WTC11 (cell line): ENCODE data around the gene SPRR2E. TPM values are rescaled to one million over a fixed set of nuclear protein-coding genes. Genes with fewer than 3 reads are reported as not detected.

Experiments
- ATAC-seq: fragments of 200-7000 bp; cut with Tn5 transposase; 2 replicates; pipeline ENCODE4 v1.10.0; 2021; ENCODE audit warnings: mild to moderate bottlenecking, moderate library complexity
- CTCF ChIA-PET: fragments of 300-600 bp; sonication (Branson Sonifier 250); formaldehyde crosslinking; loops from one replicate; lab custom pipeline; 2021; ENCODE audit warnings: antibody characterized with exemption; lab: Charles Lee
- POLR2A ChIA-PET: fragments of 350-600 bp; sonication (Branson Sonifier 250); formaldehyde crosslinking; loops from one replicate; lab custom pipeline; 2021; ENCODE audit warnings: antibody characterized with exemption; lab: Charles Lee
- DNase-seq: peaks from one replicate; pipeline ENCODE4 v3.0.0; 2021; ENCODE audit warnings: low spot score
- H3K27ac Mint-ChIP-seq: 2 replicates; pipeline ENCODE4 v1.8.0; 2021; ENCODE audit warnings: mixed read lengths
- H3K27me3 Mint-ChIP-seq: 2 replicates; pipeline ENCODE4 v1.8.0; 2021; ENCODE audit warnings: low read depth, mild to moderate bottlenecking, moderate library complexity, mixed read lengths
- H3K36me3 Mint-ChIP-seq: 2 replicates; pipeline ENCODE4 v1.8.0; 2021; ENCODE audit warnings: mixed read lengths
- H3K4me1 Mint-ChIP-seq: 2 replicates; pipeline ENCODE4 v1.8.0; 2022; ENCODE audit warnings: mixed read lengths
- H3K4me3 Mint-ChIP-seq: 2 replicates; pipeline ENCODE4 v1.8.0; 2021; ENCODE audit warnings: mild to moderate bottlenecking, moderate library complexity, mixed read lengths
- H3K9me3 Mint-ChIP-seq: 2 replicates; pipeline ENCODE4 v1.8.0; 2021; ENCODE audit warnings: mixed read lengths
- ATF1 ChIP-seq: sonication (generic); formaldehyde crosslinking; IDR thresholded peaks from 2 replicates; pipeline ENCODE4 v1.8.1; 2023; ENCODE audit warnings: mild to moderate bottlenecking, moderate library complexity, missing genetic modification reagents
- E2F1 ChIP-seq: sonication (generic); formaldehyde crosslinking; IDR thresholded peaks from 2 replicates; pipeline ENCODE4 v1.8.0; 2022; ENCODE audit warnings: mild to moderate bottlenecking, missing genetic modification reagents
- E2F4 ChIP-seq: sonication (generic); formaldehyde crosslinking; IDR thresholded peaks from 2 replicates; pipeline ENCODE4 v1.8.1; 2022; ENCODE audit warnings: low read depth, mild to moderate bottlenecking, moderate library complexity, missing genetic modification reagents, borderline replicate concordance
- ELF4 ChIP-seq: sonication (generic); formaldehyde crosslinking; IDR thresholded peaks from 2 replicates; pipeline ENCODE4 v1.8.1; 2022; ENCODE audit warnings: low read depth, mild to moderate bottlenecking, moderate library complexity, missing genetic modification reagents
- IRF1 ChIP-seq: sonication (generic); formaldehyde crosslinking; IDR thresholded peaks from 2 replicates; pipeline ENCODE4 v1.8.0; 2023; ENCODE audit warnings: missing genetic modification reagents
- MXD4 ChIP-seq: fragments of 250-450 bp; sonication (Bioruptor Pico); IDR thresholded peaks from 2 replicates; pipeline ENCODE4 v1.8.0; 2021; ENCODE audit warnings: mild to moderate bottlenecking, moderate library complexity, borderline replicate concordance
- NFATC4 ChIP-seq: fragments of 250-450 bp; sonication (Bioruptor Pico); IDR thresholded peaks from 2 replicates; pipeline ENCODE4 v1.9.0; 2021; ENCODE audit warnings: mild to moderate bottlenecking
- NR1H2 ChIP-seq: sonication (generic); formaldehyde crosslinking; IDR thresholded peaks from 2 replicates; pipeline ENCODE4 v1.9.0; 2021; ENCODE audit warnings: mild to moderate bottlenecking, moderate library complexity, missing genetic modification reagents
- NR3C1 ChIP-seq: sonication (generic); formaldehyde crosslinking; conservative IDR thresholded peaks from 2 replicates; pipeline ENCODE4 v1.8.1; 2023; ENCODE audit warnings: low read depth, mild to moderate bottlenecking, missing genetic modification reagents
- SMAD4 ChIP-seq: sonication (generic); formaldehyde crosslinking; IDR thresholded peaks from 2 replicates; pipeline ENCODE4 v1.8.0; 2022; ENCODE audit warnings: mild to moderate bottlenecking, missing genetic modification reagents
- STAT6 ChIP-seq: sonication (generic); formaldehyde crosslinking; conservative IDR thresholded peaks from 2 replicates; pipeline ENCODE4 v1.8.1; 2023; ENCODE audit warnings: mild to moderate bottlenecking, low read depth, missing genetic modification reagents, moderate library complexity
- USF2 ChIP-seq: sonication (generic); formaldehyde crosslinking; IDR thresholded peaks from 2 replicates; pipeline ENCODE4 v1.8.1; 2023; ENCODE audit warnings: mild to moderate bottlenecking, missing genetic modification reagents, moderate library complexity
- ZMAT4 ChIP-seq: fragments of 250-450 bp; sonication (Bioruptor Pico); IDR thresholded peaks from 2 replicates; pipeline ENCODE4 v1.9.0; 2021; ENCODE audit warnings: mild to moderate bottlenecking
- ZNF121 ChIP-seq: sonication (generic); formaldehyde crosslinking; IDR thresholded peaks from 2 replicates; pipeline ENCODE4 v1.8.0; 2023; ENCODE audit warnings: missing genetic modification reagents
- ZNF232 ChIP-seq: sonication (generic); formaldehyde crosslinking; IDR thresholded peaks from 2 replicates; pipeline ENCODE4 v1.8.0; 2022; ENCODE audit warnings: mild to moderate bottlenecking, missing genetic modification reagents
- ZNF396 ChIP-seq: fragments of 250-450 bp; sonication (Bioruptor Pico); IDR thresholded peaks from 2 replicates; pipeline ENCODE4 v1.8.0; 2021; ENCODE audit warnings: mild to moderate bottlenecking, moderate library complexity, borderline replicate concordance
- ZNF532 ChIP-seq: fragments of 250-450 bp; sonication (Bioruptor Pico); IDR thresholded peaks from 2 replicates; pipeline ENCODE4 v1.9.0; 2021; ENCODE audit warnings: mild to moderate bottlenecking, borderline replicate concordance
- total RNA-seq: library from RNA; stranded (reverse); gene quantifications from 3 replicates; pipeline ENCODE4 v1.2.3, GENCODE V29; 2021

SPRR2E gene
- total RNA-seq, 1 experiment from 2014 or later, result not detected

- ChIA-PET POLR2A (no interaction called here), CTCF (interaction anchor here (0.6 kb wide), 1 partner anchor 187 kb away, joined by 3 read pairs; no protein-coding TSS in a partner anchor)
- TF ChIP-seq NR3C1 (CRISPR knock-in tag) (no peak), ZNF532 (CRISPR knock-in tag) (no peak), E2F4 (CRISPR knock-in tag) (no peak), ZMAT4 (CRISPR knock-in tag) (no peak)
- no peaks in the 10 kb centered on the region for H3K36me3 Mint-ChIP-seq
- no peaks in the 10 kb centered on the region for H3K4me1 Mint-ChIP-seq
- no peak overlapping the region for H3K27ac Mint-ChIP-seq
- no peak for ATAC-seq
- peaks cover 5% of the 10 kb centered on the region; the same call in 1 of the 2 replicates for H3K9me3 Mint-ChIP-seq
- DNase-seq, result no peak
- no peak overlapping the region for H3K4me3 Mint-ChIP-seq
- no peaks in the 10 kb centered on the region for H3K27me3 Mint-ChIP-seq
These were observed 1.4 kb upstream of the SPRR2E start for GRCh38 chr1:153095764-153096163.

GRCh38 chr1:153087652-153088051 lies 6.7 kb downstream of the SPRR2E start:
- ChIA-PET CTCF (no interaction called here), POLR2A (no interaction called here)
- DNase-seq (no peak), ATAC-seq (no peak)
- Mint-ChIP-seq H3K9me3 (peaks cover 23% of the 10 kb centered on the region), H3K27ac (no peak overlapping the region), H3K4me3 (no peak overlapping the region), H3K27me3 (no peaks in the 10 kb centered on the region), H3K4me1 (peaks cover 4% of the 10 kb centered on the region; the same call in 1 of the 2 replicates), H3K36me3 (peaks cover 13% of the 10 kb centered on the region)
- TF ChIP-seq USF2, result no peak
- no peak for TF ChIP-seq IRF1 (CRISPR knock-in tag)
- no peak for TF ChIP-seq ZNF396 (CRISPR knock-in tag)
- no peak for TF ChIP-seq E2F4 (CRISPR knock-in tag)
- TF ChIP-seq ELF4 (CRISPR knock-in tag), result no peak
- no peak for TF ChIP-seq NFATC4 (CRISPR knock-in tag)
- no peak for TF ChIP-seq ZNF121 (CRISPR knock-in tag)

- peaks cover 24% of the 10 kb centered on the region for H3K36me3 Mint-ChIP-seq
- ChIA-PET CTCF (no interaction called here), POLR2A (no interaction called here)
- H3K27me3 Mint-ChIP-seq, result no peaks in the 10 kb centered on the region
- ATAC-seq (no peak), DNase-seq (no peak)
- TF ChIP-seq ELF4 (CRISPR knock-in tag) (no peak), SMAD4 (CRISPR knock-in tag) (no peak), NR1H2 (CRISPR knock-in tag) (no peak), USF2 (no peak), MXD4 (CRISPR knock-in tag) (no peak), E2F1 (CRISPR knock-in tag) (no peak), STAT6 (CRISPR knock-in tag) (no peak), ZNF232 (CRISPR knock-in tag) (no peak), ATF1 (no peak)
- H3K27ac Mint-ChIP-seq, result no peak overlapping the region
- no peak overlapping the region for H3K4me3 Mint-ChIP-seq
- peaks cover 38% of the 10 kb centered on the region for H3K9me3 Mint-ChIP-seq
- H3K4me1 Mint-ChIP-seq, result peaks cover 4% of the 10 kb centered on the region; the same call in 1 of the 2 replicates
These were observed 12.6 kb downstream of the SPRR2E start for GRCh38 chr1:153081736-153082135.
